GM12873 (cell line): ENCODE measurements around the gene FGF18.

ENCODE experiments used
- TF ChIP-seq, protein P1 (sequence below): IDR thresholded peaks from 2 replicates; pipeline ENCODE4 v1.5.1; 2012; ENCODE audit warnings: low read depth, mild to moderate bottlenecking, moderate library complexity, low read length, control low read depth; ENCODE audit not compliant: insufficient read depth; ENCODE audit errors: missing control alignments

FGF18 gene

DNA sequence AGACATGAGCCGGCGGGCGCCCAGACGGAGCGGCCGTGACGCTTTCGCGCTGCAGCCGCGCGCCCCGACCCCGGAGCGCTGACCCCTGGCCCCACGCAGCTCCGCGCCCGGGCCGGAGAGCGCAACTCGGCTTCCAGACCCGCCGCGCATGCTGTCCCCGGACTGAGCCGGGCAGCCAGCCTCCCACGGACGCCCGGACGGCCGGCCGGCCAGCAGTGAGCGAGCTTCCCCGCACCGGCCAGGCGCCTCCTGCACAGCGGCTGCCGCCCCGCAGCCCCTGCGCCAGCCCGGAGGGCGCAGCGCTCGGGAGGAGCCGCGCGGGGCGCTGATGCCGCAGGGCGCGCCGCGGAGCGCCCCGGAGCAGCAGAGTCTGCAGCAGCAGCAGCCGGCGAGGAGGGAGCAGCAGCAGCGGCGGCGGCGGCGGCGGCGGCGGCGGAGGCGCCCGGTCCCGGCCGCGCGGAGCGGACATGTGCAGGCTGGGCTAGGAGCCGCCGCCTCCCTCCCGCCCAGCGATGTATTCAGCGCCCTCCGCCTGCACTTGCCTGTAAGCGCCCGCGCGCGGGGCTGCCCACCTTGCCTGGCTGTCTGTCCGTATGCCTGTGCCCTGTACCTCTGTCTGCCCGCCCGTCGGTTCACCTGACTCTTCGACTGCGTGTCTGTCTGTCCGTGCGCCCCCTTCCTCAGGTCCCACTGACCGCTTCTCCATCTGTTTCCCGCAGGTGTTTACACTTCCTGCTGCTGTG, 412 bp downstream of the FGF18 start:
- TF ChIP-seq, protein P1, sequence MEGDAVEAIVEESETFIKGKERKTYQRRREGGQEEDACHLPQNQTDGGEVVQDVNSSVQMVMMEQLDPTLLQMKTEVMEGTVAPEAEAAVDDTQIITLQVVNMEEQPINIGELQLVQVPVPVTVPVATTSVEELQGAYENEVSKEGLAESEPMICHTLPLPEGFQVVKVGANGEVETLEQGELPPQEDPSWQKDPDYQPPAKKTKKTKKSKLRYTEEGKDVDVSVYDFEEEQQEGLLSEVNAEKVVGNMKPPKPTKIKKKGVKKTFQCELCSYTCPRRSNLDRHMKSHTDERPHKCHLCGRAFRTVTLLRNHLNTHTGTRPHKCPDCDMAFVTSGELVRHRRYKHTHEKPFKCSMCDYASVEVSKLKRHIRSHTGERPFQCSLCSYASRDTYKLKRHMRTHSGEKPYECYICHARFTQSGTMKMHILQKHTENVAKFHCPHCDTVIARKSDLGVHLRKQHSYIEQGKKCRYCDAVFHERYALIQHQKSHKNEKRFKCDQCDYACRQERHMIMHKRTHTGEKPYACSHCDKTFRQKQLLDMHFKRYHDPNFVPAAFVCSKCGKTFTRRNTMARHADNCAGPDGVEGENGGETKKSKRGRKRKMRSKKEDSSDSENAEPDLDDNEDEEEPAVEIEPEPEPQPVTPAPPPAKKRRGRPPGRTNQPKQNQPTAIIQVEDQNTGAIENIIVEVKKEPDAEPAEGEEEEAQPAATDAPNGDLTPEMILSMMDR, result no peak

DNA sequence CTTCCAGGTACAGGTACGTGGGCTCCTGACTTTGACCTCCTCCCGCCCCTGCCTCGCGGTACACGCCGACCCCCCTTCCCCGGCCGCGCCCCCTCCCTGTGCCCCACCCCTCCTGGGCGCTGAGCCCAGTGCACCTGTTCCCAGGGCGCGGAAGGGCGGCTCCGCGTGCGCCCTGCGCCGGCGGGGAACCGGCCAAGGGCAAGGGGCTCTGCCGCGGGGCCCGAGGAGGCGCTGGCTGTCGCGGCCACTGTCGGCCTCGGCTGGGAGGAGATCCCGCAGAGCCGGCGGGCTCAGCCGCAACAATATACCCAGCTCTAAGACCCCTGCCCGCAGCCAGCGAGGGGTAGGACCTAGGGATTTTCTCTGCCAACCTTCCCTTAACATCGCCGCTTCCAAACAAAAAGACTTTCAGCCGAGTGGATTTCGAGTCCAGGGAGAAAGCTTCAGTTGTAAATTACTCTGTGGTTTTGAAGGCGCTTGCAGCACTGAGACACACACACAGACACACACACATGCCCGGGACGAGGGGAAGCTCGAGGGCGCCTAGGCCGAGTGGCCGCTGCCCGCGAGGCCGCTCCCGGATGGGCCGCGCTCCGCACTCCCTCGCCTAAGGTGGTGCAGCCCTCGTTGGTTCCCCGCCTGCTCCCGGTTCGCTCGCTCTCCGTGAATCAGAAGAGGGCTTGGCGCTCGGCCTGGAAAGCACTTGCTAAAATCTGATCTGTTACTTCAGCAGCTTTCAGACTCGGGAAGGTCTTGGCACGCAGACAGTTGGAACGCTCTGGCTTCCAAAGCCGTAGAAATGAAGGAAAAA, 1.2 kb downstream of the FGF18 start:
- TF ChIP-seq, protein P1, result no peak

DNA sequence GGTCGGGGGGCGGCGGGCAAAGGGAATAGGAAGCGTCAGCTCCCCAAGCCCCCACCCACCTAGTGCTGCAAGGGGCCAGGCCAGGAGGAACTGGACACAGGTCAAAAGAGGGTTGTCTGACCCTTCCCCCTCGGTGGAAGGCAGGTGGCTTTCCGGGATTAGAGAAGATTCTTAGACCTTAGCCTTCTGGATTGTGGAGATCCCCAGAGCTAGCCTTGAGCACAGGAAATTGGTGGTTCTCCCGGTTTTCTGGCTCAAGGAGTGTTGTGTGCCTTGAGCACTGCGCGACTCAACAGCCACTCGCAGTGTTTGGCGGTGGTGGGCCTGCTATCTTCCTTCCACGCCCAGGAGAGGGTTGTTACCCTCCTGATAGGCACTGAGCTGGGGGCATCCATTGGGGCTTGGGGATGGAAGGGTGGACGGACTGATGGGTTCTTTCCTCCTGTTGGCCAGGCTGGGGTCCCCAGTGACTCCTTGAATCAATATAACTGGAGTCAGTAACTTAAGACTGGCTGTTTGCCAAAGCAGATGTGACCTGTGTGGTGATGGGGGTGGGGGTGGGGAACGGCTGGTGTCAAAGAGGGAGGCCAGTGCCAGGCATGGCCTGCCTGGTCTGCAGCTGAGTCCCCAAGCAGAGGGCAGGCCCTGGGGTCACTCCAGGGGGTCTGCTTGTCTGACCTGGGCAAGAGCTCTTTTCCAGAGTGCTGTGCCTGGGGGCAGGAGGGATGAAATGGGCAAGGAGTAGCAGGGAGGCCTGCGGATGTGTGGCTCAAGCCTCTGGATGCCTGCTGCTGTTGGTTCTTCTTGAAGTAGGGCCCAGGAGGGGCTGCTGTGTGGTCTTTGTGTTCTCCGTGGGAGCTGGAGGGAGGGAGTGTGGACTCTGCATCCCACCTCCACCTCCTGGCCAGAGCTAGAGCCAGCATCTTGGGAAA, 2.1 kb downstream of the FGF18 start:
- TF ChIP-seq, protein P1, result no peak

DNA sequence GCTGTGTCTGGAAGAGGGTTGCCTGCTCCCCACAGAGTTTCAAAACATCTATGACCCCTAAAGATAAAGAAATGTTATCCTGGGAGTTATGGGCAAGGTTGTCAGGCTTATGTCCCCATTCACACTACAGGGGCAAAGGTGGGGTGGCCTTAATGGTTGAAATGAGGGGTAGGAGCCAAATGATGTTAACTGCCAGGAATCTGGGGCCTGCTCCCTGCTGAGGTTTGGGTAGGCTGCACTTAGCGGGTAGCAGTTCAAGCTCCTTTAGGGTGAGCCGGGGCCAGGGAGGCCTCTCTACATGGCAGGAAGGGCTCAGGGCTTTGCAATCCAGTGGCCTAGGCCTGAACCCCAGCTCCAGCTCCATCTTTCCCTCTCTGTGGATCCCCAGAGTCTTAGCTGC, 3.0 kb downstream of the FGF18 start:
- TF ChIP-seq, protein P1, result no peak

DNA sequence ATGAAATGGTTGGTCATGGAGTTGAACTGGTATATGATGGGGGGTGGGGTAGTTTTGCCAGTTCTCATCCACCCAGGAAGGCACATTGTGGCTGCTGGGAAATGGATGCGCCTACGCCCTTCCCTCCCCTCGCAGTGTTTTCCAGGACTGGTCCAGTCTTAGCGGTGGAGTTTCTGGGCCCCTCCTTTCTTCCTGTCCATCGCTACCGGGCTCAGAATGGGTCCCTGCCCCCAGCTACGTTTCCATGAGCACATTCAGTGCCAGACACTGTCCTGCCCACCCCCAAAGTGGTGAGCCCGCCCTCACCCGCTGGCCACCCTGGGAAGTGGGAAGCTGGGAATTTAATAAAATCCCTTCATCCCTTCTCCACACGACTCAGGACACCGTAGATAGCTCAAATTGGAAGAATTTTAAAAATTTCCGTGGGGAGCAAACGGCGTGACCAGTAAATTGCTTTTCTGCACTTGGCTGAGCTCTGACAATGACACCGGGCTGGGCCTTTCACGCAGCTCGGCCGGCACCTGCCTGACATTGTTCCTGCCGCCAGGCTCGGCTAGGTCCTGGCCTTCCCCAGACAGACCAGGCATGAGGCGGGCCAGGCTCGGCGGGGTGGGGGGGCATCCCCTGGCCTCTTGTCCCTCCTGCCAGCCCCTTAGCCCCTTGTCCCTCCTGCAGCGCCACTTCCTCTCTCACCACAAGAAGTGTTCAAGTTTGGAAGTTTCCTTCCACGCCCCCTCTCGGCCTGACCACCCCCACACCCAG, 3.6 kb downstream of the FGF18 start:
- TF ChIP-seq, protein P1, result no peak

DNA sequence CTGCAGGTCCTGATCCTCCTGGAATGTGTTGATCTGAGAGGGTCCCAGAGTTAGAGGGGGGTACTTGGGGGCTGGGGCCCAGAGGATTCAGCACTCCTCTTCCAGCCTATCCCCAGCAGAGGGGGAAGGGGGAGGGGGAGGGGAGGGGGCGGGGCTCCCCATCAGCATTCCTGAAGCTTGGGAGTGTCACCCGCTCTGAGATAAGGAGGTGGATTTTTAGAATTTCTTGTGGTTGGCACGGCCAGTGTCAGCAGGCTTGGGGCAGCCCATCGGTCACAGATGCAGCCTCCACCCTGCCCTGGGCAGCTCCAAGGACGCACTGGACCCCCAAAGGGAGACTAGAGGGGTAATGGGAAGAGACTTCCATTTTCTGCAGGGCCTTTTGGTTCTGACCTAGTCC, 5.3 kb downstream of the FGF18 start:
- TF ChIP-seq, protein P1, result no peak
